GM12878 (cell line): ENCODE results near the gene PRMT7. TPM values are rescaled to one million over a fixed set of nuclear protein-coding genes. Genes with fewer than 3 reads are reported as not detected.

ENCODE experiments used
- ATAC-seq: fragments of 200-7000 bp; cut with Tn5 transposase; 3 replicates; pipeline ENCODE4 v1.9.1; 2020; ENCODE audit warnings: mild to moderate bottlenecking, moderate library complexity
- BruUV-seq: library from RNA; stranded (reverse); fragments of 400-500 nt; replicated peaks from 2 replicates; lab custom pipeline; 2021; lab: Mats Ljungman, UMichigan
- CTCF ChIA-PET: fragments of 300-600 bp; sonication (Branson Sonifier 250); formaldehyde crosslinking; extraction: SDS; loops from one replicate; lab custom pipeline; 2021; ENCODE audit warnings: inconsistent platforms; lab: Yijun Ruan, JAX
- POLR2A ChIA-PET: fragments of 350-600 bp; formaldehyde crosslinking; extraction: SDS; loops from one replicate; lab custom pipeline; 2021; ENCODE audit warnings: inconsistent platforms; lab: Charles Lee
- RAD21 ChIA-PET: fragments of 300-600 bp; sonication (Branson Sonifier 250); formaldehyde crosslinking; loops from one replicate; lab custom pipeline; 2023; ENCODE audit warnings: antibody characterized with exemption; ENCODE audit not compliant: unreplicated experiment; lab: Charles Lee
- SMC1A ChIA-PET: fragments of 300-600 bp; sonication (Branson Sonifier 250); formaldehyde crosslinking; loops from one replicate; lab custom pipeline; 2023; ENCODE audit not compliant: unreplicated experiment, uncharacterized antibody; lab: Charles Lee
- DNase-seq: peaks from one replicate; pipeline ENCODE4 v3.0.0-alpha.2; 2011; ENCODE audit warnings: low read depth, low spot score
- FAIRE-seq: peaks from 3 replicates; lab custom pipeline; 2011; peaks lifted over from hg19 to GRCh38; lab: Jason Lieb, UNC
- H2AFZ ChIP-seq: 2 replicates; pipeline ENCODE4 v1.6.0; 2011; ENCODE audit warnings: low read depth, low read length, control low read depth; ENCODE audit not compliant: control insufficient read depth
- H3K27ac ChIP-seq: 2 replicates; pipeline ENCODE4 v1.5.1; 2011; ENCODE audit warnings: control low read depth; ENCODE audit not compliant: control insufficient read depth, insufficient read depth
- H3K27me3 ChIP-seq, 2 experiments: replicated peaks in 1 of 2; 2 replicates each; pipeline versions ENCODE4 v1.6.0 to v1.6.1; 2011; ENCODE audit warnings: low read length in 1 of 2; ENCODE audit not compliant: control insufficient read depth in 2 of 2, insufficient read depth in 2 of 2
- H3K36me3 ChIP-seq, 2 experiments: 2 replicates each; pipeline ENCODE4 v1.5.1; 2011; ENCODE audit warnings: low read length in 1 of 2; ENCODE audit not compliant: control insufficient read depth in 2 of 2, insufficient read depth in 2 of 2
- H3K4me1 ChIP-seq: 2 replicates; pipeline ENCODE4 v1.6.1; 2011; ENCODE audit warnings: mild to moderate bottlenecking, low read length, moderate library complexity, mixed read lengths; ENCODE audit not compliant: control insufficient read depth, insufficient read depth
- H3K4me2 ChIP-seq: 2 replicates; pipeline ENCODE4 v1.6.0; 2011; ENCODE audit warnings: control low read depth; ENCODE audit not compliant: control insufficient read depth, insufficient read depth
- H3K4me3 ChIP-seq: fragments of 200-600 bp; sonication (generic); 2 replicates; pipeline ENCODE4 v1.5.1; 2016
- H3K79me2 ChIP-seq: 2 replicates; pipeline ENCODE4 v1.6.0; 2011; ENCODE audit warnings: low read length; ENCODE audit not compliant: control insufficient read depth, insufficient read depth
- H3K9ac ChIP-seq: 2 replicates; pipeline ENCODE4 v1.8.0; 2011; ENCODE audit warnings: low read length, control low read depth, mixed read lengths; ENCODE audit not compliant: control insufficient read depth, insufficient read depth
- H3K9me3 ChIP-seq: replicated peaks from 3 replicates; pipeline ENCODE4 v1.5.1; 2011; ENCODE audit warnings: mild to moderate bottlenecking, low read length; ENCODE audit not compliant: control insufficient read depth, insufficient read depth
- H4K20me1 ChIP-seq: 2 replicates; pipeline ENCODE4 v1.6.0; 2011; ENCODE audit not compliant: control insufficient read depth, insufficient read depth
- CBFB ChIP-seq: IDR thresholded peaks from 2 replicates; pipeline ENCODE4 v1.6.1; 2016; ENCODE audit warnings: antibody characterized with exemption, low read depth
- CBX3 ChIP-seq: fragments of 200-600 bp; sonication (generic); IDR thresholded peaks from 2 replicates; pipeline ENCODE4 v1.6.1; 2016; ENCODE audit warnings: low read depth, borderline replicate concordance
- CHD4 ChIP-seq: fragments of 200-600 bp; sonication (generic); IDR thresholded peaks from 2 replicates; pipeline ENCODE4 v1.6.1; 2016; ENCODE audit warnings: mild to moderate bottlenecking
- HDAC6 ChIP-seq: fragments of 200-600 bp; sonication (generic); IDR thresholded peaks from one replicate; pipeline ENCODE4 v1.8.0; 2017; ENCODE audit warnings: antibody characterized with exemption; ENCODE audit not compliant: unreplicated experiment
- MTA2 ChIP-seq: fragments of 450-650 bp; IDR thresholded peaks from 2 replicates; pipeline ENCODE4 v1.6.1; 2016; ENCODE audit warnings: low read depth, mild to moderate bottlenecking, moderate library complexity
- MYB ChIP-seq: fragments of 150-350 bp; IDR thresholded peaks from 2 replicates; pipeline ENCODE4 v1.6.1; 2014; ENCODE audit warnings: mild to moderate bottlenecking, low read depth, low read length, borderline replicate concordance
- NR2C2 ChIP-seq: IDR thresholded peaks from 2 replicates; pipeline ENCODE4 v1.6.1; 2011; ENCODE audit warnings: borderline replicate concordance, low read depth; ENCODE audit not compliant: control insufficient read depth, insufficient read length
- ZBTB4 ChIP-seq: fragments of 450-650 bp; formaldehyde crosslinking; IDR thresholded peaks from 2 replicates; pipeline ENCODE4 v1.4.0; 2022; ENCODE audit warnings: mild to moderate bottlenecking, moderate library complexity
- ZNF384 ChIP-seq: IDR thresholded peaks from 2 replicates; pipeline ENCODE4 v1.6.1; 2012; ENCODE audit warnings: low read depth, mild to moderate bottlenecking, low read length, improper control_type of control experiment, borderline replicate concordance
- WGBS: methylation state at CpG from one replicate; pipeline ENCODE4 v1.1.6; 2016; ENCODE audit warnings: low lambda C conversion rate; ENCODE audit not compliant: insufficient replicate concordance, insufficient coverage; ENCODE audit errors: missing lambda C conversion rate; 5-methylcytosine and 5-hydroxymethylcytosine counted together
- in situ Hi-C: fragments of 300-500 bp; cut with MboI; formaldehyde crosslinking; loops from 9 replicates; pipeline ENCODE4 v1.14.3; 2018; ENCODE audit warnings: mixed read lengths
- intact Hi-C: fragments of 100-400 bp; cut with micrococcal nuclease; formaldehyde crosslinking; loops from one replicate; pipeline ENCODE4 v1.14.2; 2022; ENCODE audit not compliant: unreplicated experiment
- polyA plus RNA-seq, 11 experiments: library from polyadenylated mRNA; depleted of rRNA in 4 of 11; unstranded in 6 of 11; stranded (reverse) in 5 of 11; fragments of >200 nt; fragmentation: Nextera tagmentation in 4 of 11; fragmentation: Illumina TruSeq in 1 of 11; extraction: Ambion mirVana in 4 of 11; extraction: Trizol in 1 of 11; gene quantifications; 1 replicate in 1 of 11; 2 replicates in 10 of 11; pipeline versions ENCODE4 v1.2.1 to v1.2.3, GENCODE V29; 2011 to 2016; ENCODE audit warnings: inconsistent platforms in 2 of 11, missing spikeins in 2 of 11, low read depth in 1 of 11
- total RNA-seq, 4 experiments: library from RNA; depleted of rRNA in 3 of 4; stranded (reverse); fragments of >200 nt in 3 of 4; fragmentation: Illumina TruSeq in 1 of 4; extraction: Trizol in 1 of 4; gene quantifications; 2 replicates each; pipeline versions ENCODE4 v1.2.1 to v1.2.3, GENCODE V29; 2013 to 2021
- TF ChIP-seq, protein P1 (sequence below): fragments of 150-350 bp; IDR thresholded peaks from 2 replicates; pipeline ENCODE4 v1.6.1; 2014; ENCODE audit warnings: mild to moderate bottlenecking, low read depth, low read length
- TF ChIP-seq, protein P2 (sequence below): fragments of 450-650 bp; IDR thresholded peaks from 2 replicates; pipeline ENCODE4 v1.6.1; 2016; ENCODE audit warnings: mild to moderate bottlenecking

PRMT7 gene
- total and polyA plus RNA-seq, 10 of the 15 experiments (the other 5 are each of a cell fraction or from before 2014, with no cell fraction given): 5.1 to 56.1 (median 42.0) TPM

GRCh38 chr16:68395167-68395786 lies 84.5 kb downstream of the PRMT7 start (continued):
- TF ChIP-seq HDAC6 (no peak), MTA2 (no peak), ZBTB4 (CRISPR knock-in tag) (no peak), MYB (no peak)
- TF ChIP-seq, protein P1, sequence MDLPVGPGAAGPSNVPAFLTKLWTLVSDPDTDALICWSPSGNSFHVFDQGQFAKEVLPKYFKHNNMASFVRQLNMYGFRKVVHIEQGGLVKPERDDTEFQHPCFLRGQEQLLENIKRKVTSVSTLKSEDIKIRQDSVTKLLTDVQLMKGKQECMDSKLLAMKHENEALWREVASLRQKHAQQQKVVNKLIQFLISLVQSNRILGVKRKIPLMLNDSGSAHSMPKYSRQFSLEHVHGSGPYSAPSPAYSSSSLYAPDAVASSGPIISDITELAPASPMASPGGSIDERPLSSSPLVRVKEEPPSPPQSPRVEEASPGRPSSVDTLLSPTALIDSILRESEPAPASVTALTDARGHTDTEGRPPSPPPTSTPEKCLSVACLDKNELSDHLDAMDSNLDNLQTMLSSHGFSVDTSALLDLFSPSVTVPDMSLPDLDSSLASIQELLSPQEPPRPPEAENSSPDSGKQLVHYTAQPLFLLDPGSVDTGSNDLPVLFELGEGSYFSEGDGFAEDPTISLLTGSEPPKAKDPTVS: no peak

- DNase-seq (no peak), FAIRE-seq (no peak), ATAC-seq (no peak)
- Histone ChIP-seq H3K27ac (no peak overlapping the region), H3K9me3 (no peaks in the 10 kb centered on the region), H3K36me3 (no peaks in the 10 kb centered on the region), H3K4me2 (no peak overlapping the region), H4K20me1 (no peaks in the 10 kb centered on the region), H2AFZ (no peak overlapping the region), H3K4me1 (no peaks in the 10 kb centered on the region), H3K9ac (no peak overlapping the region), H3K4me3 (no peak overlapping the region), H3K79me2 (no peaks in the 10 kb centered on the region), H3K27me3 (no peaks in the 10 kb centered on the region)
- POLR2A ChIA-PET: interaction anchor here (0.6 kb wide), 1 partner anchor 27 kb away, joined by 6 read pairs; no protein-coding TSS in a partner anchor
- 81% methylated on average over 4 of the region's 4 CpGs for WGBS
- no peak for TF ChIP-seq CBFB
- TF ChIP-seq ZNF384: no peak
- TF ChIP-seq CHD4: no peak
- no peak for TF ChIP-seq CBX3
- TF ChIP-seq, protein P2, sequence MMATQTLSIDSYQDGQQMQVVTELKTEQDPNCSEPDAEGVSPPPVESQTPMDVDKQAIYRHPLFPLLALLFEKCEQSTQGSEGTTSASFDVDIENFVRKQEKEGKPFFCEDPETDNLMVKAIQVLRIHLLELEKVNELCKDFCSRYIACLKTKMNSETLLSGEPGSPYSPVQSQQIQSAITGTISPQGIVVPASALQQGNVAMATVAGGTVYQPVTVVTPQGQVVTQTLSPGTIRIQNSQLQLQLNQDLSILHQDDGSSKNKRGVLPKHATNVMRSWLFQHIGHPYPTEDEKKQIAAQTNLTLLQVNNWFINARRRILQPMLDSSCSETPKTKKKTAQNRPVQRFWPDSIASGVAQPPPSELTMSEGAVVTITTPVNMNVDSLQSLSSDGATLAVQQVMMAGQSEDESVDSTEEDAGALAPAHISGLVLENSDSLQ: no peak
- no peak for TF ChIP-seq NR2C2
- SMC1A ChIA-PET: interaction anchor here (0.7 to 3.6 kb wide), 13 partner anchors 15 to 135 kb away, joined by 3 to 22 read pairs (median 4); no protein-coding TSS in a partner anchor
- intact Hi-C loops (loop anchor here (1.0 kb wide), 1 partner anchor 114 kb away; no protein-coding TSS in a partner anchor), in situ Hi-C loops (no loop called here)
- RAD21 ChIA-PET: interaction anchor here (0.8 to 2.0 kb wide), 2 partner anchors 12 to 22 kb away, joined by 3 to 7 read pairs; no protein-coding TSS in a partner anchor
- CTCF ChIA-PET: interaction anchor here (0.7 to 4.5 kb wide), 20 partner anchors 11 to 159 kb away, joined by 3 to 41 read pairs (median 5); no protein-coding TSS in a partner anchor
- BruUV-seq: no TSS peak
Measured at GRCh38 chr16:68395815-68396214, 85.0 kb downstream of the PRMT7 start.
